ENCODE results near the gene SEPTIN3. TPM values are rescaled to one million over a fixed set of nuclear protein-coding genes. Genes with fewer than 3 reads are reported as not detected.

Gene SEPTIN3
- total RNA-seq, 4 donors from 2014 or later, result not detected

GRCh38 chr22:41966607-41967240 is 2.5 kb upstream of the SEPTIN3 start:
- H3K9me3 ChIP-seq, result no peaks in the 10 kb centered on the region
- TF ChIP-seq CTCF (IDR thresholded peaks at IDR 0.05) (peak in 4 of 6 experiments; percentile 44 to 63 (median 59)), POLR2A (IDR thresholded peaks at IDR 0.05) (no peak)
- H3K4me1 ChIP-seq, result no peaks in the 10 kb centered on the region
- no peak overlapping the region for H3K4me3 ChIP-seq
- peak in 2 of 3 donors; percentile 25 to 76 for DNase-seq
- no peak overlapping the region for H3K27ac ChIP-seq
- no peaks in the 10 kb centered on the region for H3K27me3 ChIP-seq
- H3K36me3 ChIP-seq, result no peaks in the 10 kb centered on the region

GRCh38 chr22:41968601-41969000 is 642 bp upstream of the SEPTIN3 start:
- Histone ChIP-seq H3K4me1 (no peaks in the 10 kb centered on the region), H3K4me3 (no peak overlapping the region), H3K27ac (no peak overlapping the region), H3K9me3 (no peaks in the 10 kb centered on the region), H3K36me3 (no peaks in the 10 kb centered on the region), H3K27me3 (no peaks in the 10 kb centered on the region)
- DNase-seq, result peak in 2 of 3 donors; percentile 76 to 78
- TF ChIP-seq CTCF (IDR thresholded peaks at IDR 0.05) (no peak), POLR2A (IDR thresholded peaks at IDR 0.05) (no peak)

GRCh38 chr22:41970601-41971000 is 1.4 kb downstream of the SEPTIN3 start:
- no peak for TF ChIP-seq CTCF (IDR thresholded peaks at IDR 0.05)
- no peak for TF ChIP-seq POLR2A (IDR thresholded peaks at IDR 0.05)
- H3K4me1 ChIP-seq, result no peaks in the 10 kb centered on the region
- no peaks in the 10 kb centered on the region for H3K36me3 ChIP-seq
- H3K27ac ChIP-seq, result no peak overlapping the region
- DNase-seq, result no peak
- no peak overlapping the region for H3K4me3 ChIP-seq
- no peaks in the 10 kb centered on the region for H3K9me3 ChIP-seq
- H3K27me3 ChIP-seq, result peaks cover 0 to 7% of the 10 kb centered on the region in 2 donors

GRCh38 chr22:41971431-41971830 is 2.2 kb downstream of the SEPTIN3 start:
- peaks cover 0 to 5% (median 2%) of the 10 kb centered on the region in 4 donors for H3K4me1 ChIP-seq
- no peaks in the 10 kb centered on the region for H3K9me3 ChIP-seq
- H3K27ac ChIP-seq, result no peak overlapping the region
- TF ChIP-seq POLR2A (IDR thresholded peaks at IDR 0.05), result no peak
- no peak for TF ChIP-seq CTCF (IDR thresholded peaks at IDR 0.05)
- peaks cover 0 to 15% of the 10 kb centered on the region in 2 donors for H3K27me3 ChIP-seq
- H3K4me3 ChIP-seq, result no peak overlapping the region
- no peak for DNase-seq
- no peaks in the 10 kb centered on the region for H3K36me3 ChIP-seq

GRCh38 chr22:41974691-41975290 is 5.5 kb downstream of the SEPTIN3 start:
- no peak for DNase-seq
- H3K4me3 ChIP-seq, result no peak overlapping the region
- peaks cover 0 to 9% (median 5%) of the 10 kb centered on the region in 4 donors for H3K4me1 ChIP-seq
- TF ChIP-seq CTCF (IDR thresholded peaks at IDR 0.05), result no peak
- TF ChIP-seq POLR2A (IDR thresholded peaks at IDR 0.05), result no peak
- H3K27ac ChIP-seq, result no peak overlapping the region
- no peaks in the 10 kb centered on the region for H3K36me3 ChIP-seq
- no peaks in the 10 kb centered on the region for H3K9me3 ChIP-seq
- peaks cover 0 to 28% of the 10 kb centered on the region in 2 donors for H3K27me3 ChIP-seq

Measured in Peyer's patch (tissue), 4 donors.